CD14-positive monocyte (primary cell): ENCODE results near the gene RPP14. TPM values are rescaled to one million over a fixed set of nuclear protein-coding genes. Genes with fewer than 3 reads are reported as not detected.

Source experiments
- DNase-seq, 3 donors: peaks; one replicate each; pipeline ENCODE4 v3.0.0-alpha.2; 2011 to 2022
- H2AFZ ChIP-seq: 2 replicates; pipeline ENCODE4 v1.6.0; 2012; ENCODE audit warnings: mild to moderate bottlenecking, low read depth, low read length, inconsistent platforms; ENCODE audit not compliant: insufficient read depth, poor library complexity, severe bottlenecking
- H3K27ac ChIP-seq, 2 donors: 1 replicate in 1 of 2; 2 replicates in 1 of 2; pipeline ENCODE4 v1.5.1; 2012 to 2013; ENCODE audit warnings: low read length in 2 of 2, control low read depth in 1 of 2, inconsistent platforms in 1 of 2, low read depth in 1 of 2, mild to moderate bottlenecking in 1 of 2
- H3K27me3 ChIP-seq, 2 donors: one replicate each; pipeline versions ENCODE4 v1.6.0 to v1.6.1; 2011 to 2013; ENCODE audit warnings: low read length in 2 of 2; ENCODE audit not compliant: control insufficient read depth in 2 of 2, insufficient read depth in 2 of 2
- H3K36me3 ChIP-seq, 2 donors: replicated peaks in 1 of 2; 1 replicate in 1 of 2; 2 replicates in 1 of 2; pipeline versions ENCODE4 v1.5.1 to v1.6.1; 2012 to 2013; ENCODE audit warnings: low read length in 2 of 2, control low read depth in 1 of 2, inconsistent platforms in 1 of 2, mild to moderate bottlenecking in 1 of 2; ENCODE audit not compliant: insufficient read depth in 2 of 2, control insufficient read depth in 1 of 2
- H3K4me1 ChIP-seq, 2 donors: 1 replicate in 1 of 2; 2 replicates in 1 of 2; pipeline versions ENCODE4 v1.5.1 to v1.6.1; 2012 to 2013; ENCODE audit warnings: low read length in 2 of 2, control low read depth in 1 of 2, inconsistent platforms in 1 of 2, mild to moderate bottlenecking in 1 of 2, moderate library complexity in 1 of 2; ENCODE audit not compliant: insufficient read depth in 2 of 2, control insufficient read depth in 1 of 2
- H3K4me2 ChIP-seq: replicated peaks from 2 replicates; pipeline ENCODE3; 2012; ENCODE audit warnings: low read length, moderate library complexity, mild to moderate bottlenecking; ENCODE audit not compliant: poor library complexity, severe bottlenecking; ENCODE audit errors: extremely low read depth
- H3K4me3 ChIP-seq, 3 experiments: fragments of 200-600 bp in 1 of 3; sonication (generic) in 1 of 3; replicated peaks in 1 of 3; 1 replicate in 2 of 3; 2 replicates in 1 of 3; pipeline ENCODE4 v1.5.1; 2011 to 2013; ENCODE audit warnings: low read length in 3 of 3, mild to moderate bottlenecking in 3 of 3, control low read depth in 2 of 3, low read depth in 2 of 3, inconsistent platforms in 1 of 3, moderate library complexity in 1 of 3
- H3K79me2 ChIP-seq: 2 replicates; pipeline ENCODE4 v1.6.0; 2012; ENCODE audit warnings: mild to moderate bottlenecking, control low read depth, inconsistent platforms, low read length, moderate library complexity; ENCODE audit not compliant: insufficient read depth
- H3K9ac ChIP-seq: 2 replicates; pipeline ENCODE4 v1.6.0; 2017; ENCODE audit warnings: low read length, mild to moderate bottlenecking; ENCODE audit not compliant: insufficient read depth, poor library complexity, severe bottlenecking
- H3K9me3 ChIP-seq, 2 donors: replicated peaks in 1 of 2; 1 replicate in 1 of 2; 2 replicates in 1 of 2; pipeline versions ENCODE4 v1.5.1 to v1.6.1; 2012 to 2013; ENCODE audit warnings: low read length in 2 of 2, control low read depth in 1 of 2; ENCODE audit not compliant: control insufficient read depth in 1 of 2, insufficient read depth in 1 of 2
- H4K20me1 ChIP-seq: 2 replicates; pipeline ENCODE4 v1.6.0; 2012; ENCODE audit warnings: mild to moderate bottlenecking, low read length, control low read depth, moderate library complexity; ENCODE audit not compliant: insufficient read depth
- H3K27ac Mint-ChIP-seq, 7 donors: one replicate each; pipeline ENCODE4 v1.8.0; 2020; ENCODE audit warnings: mild to moderate bottlenecking in 7 of 7, mixed read lengths in 7 of 7, moderate library complexity in 6 of 7, inconsistent platforms in 2 of 7
- H3K27me3 Mint-ChIP-seq, 3 donors: one replicate each; pipeline ENCODE4 v1.8.0; 2021 to 2022; ENCODE audit warnings: low read depth in 3 of 3, mild to moderate bottlenecking in 3 of 3, mixed read lengths in 3 of 3, moderate library complexity in 3 of 3, inconsistent platforms in 1 of 3
- H3K36me3 Mint-ChIP-seq, 2 donors: one replicate each; pipeline ENCODE4 v1.8.0; 2020; ENCODE audit warnings: mixed read lengths in 2 of 2, inconsistent platforms in 1 of 2, mild to moderate bottlenecking in 1 of 2
- H3K4me1 Mint-ChIP-seq: one replicate; pipeline ENCODE4 v1.8.0; 2020; ENCODE audit warnings: mild to moderate bottlenecking, mixed read lengths
- H3K4me3 Mint-ChIP-seq, 2 donors: one replicate each; pipeline ENCODE4 v1.8.0; 2020; ENCODE audit warnings: mild to moderate bottlenecking in 2 of 2, mixed read lengths in 2 of 2, moderate library complexity in 1 of 2
- H3K9me3 Mint-ChIP-seq, 7 donors: one replicate each; pipeline ENCODE4 v1.8.0; 2020 to 2022; ENCODE audit warnings: mixed read lengths in 7 of 7, mild to moderate bottlenecking in 6 of 7, moderate library complexity in 6 of 7, inconsistent platforms in 2 of 7
- WGBS: methylation state at CpG from one replicate; pipeline ENCODE4 v1.1.5; 2013; ENCODE audit warnings: missing lambda C conversion rate; ENCODE audit not compliant: insufficient coverage; 5-methylcytosine and 5-hydroxymethylcytosine counted together
- intact Hi-C, 2 donors: fragments of 100-400 bp; cut with micrococcal nuclease; formaldehyde crosslinking; loops; one replicate each; pipeline versions ENCODE4 v1.15.0 to v1.15.1; 2023
- polyA plus RNA-seq, 3 donors: library from polyadenylated mRNA; depleted of rRNA in 1 of 3; unstranded in 2 of 3; stranded (reverse) in 1 of 3; fragments of 300-500 nt in 2 of 3; fragments of >200 nt in 1 of 3; fragmentation: Illumina TruSeq in 2 of 3; gene quantifications; 1 replicate in 2 of 3; 2 replicates in 1 of 3; pipeline ENCODE4 v1.2.3, GENCODE V29; 2012 to 2021
- TF ChIP-seq, protein P1 (sequence below): fragments of 200-600 bp; IDR thresholded peaks from one replicate; pipeline ENCODE4 v1.8.0; 2022; ENCODE audit warnings: antibody characterized with exemption, mild to moderate bottlenecking

Gene RPP14
- polyA plus RNA-seq, 3 donors: 3.5 to 8.8 (median 6.6) TPM

DNA sequence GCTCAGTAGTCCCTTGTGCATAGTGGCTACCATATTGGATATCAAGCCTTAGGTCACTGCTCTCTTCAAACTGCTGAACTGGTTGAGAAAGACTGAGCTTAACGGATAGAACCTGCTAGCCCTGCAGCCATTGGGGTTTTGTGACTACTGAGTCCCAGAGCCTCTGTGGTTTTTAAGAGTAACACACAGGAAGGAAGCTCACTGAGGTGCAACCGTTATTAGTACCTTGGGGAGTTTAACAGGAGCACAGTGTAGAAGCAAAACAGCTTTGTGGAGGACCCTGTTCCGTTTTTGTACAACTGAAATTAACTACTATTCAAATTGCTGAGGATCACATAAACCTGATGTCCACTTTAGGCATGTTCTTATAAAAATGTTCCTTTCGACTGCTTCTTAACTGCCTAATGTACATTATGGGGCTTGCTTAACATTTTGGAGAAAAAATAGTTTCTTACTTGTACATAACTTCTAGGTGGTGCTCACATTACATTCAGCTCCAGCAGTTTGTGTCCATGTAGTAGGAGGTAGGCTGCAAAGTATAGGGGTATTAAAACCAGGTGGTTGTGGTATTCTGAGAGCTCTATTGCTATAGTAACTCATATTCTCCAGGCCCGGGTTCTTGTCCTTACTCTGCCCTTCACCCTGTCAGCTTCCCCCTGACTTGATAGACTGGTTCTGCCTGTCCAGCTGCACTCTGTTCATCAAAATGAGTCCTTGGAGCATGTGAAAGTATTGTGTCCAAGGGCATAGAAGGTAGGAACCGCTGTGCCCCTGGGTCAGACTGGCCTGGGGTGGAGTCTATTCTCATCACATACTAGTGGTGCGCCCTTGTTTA, 44.0 kb downstream of the RPP14 start:
- H2AFZ ChIP-seq: no peak overlapping the region
- H3K36me3 ChIP-seq: peaks cover 0 to 10% of the 10 kb centered on the region in 2 donors
- H3K9ac ChIP-seq: peak overlapping the region; percentile 0
- TF ChIP-seq, protein P1, sequence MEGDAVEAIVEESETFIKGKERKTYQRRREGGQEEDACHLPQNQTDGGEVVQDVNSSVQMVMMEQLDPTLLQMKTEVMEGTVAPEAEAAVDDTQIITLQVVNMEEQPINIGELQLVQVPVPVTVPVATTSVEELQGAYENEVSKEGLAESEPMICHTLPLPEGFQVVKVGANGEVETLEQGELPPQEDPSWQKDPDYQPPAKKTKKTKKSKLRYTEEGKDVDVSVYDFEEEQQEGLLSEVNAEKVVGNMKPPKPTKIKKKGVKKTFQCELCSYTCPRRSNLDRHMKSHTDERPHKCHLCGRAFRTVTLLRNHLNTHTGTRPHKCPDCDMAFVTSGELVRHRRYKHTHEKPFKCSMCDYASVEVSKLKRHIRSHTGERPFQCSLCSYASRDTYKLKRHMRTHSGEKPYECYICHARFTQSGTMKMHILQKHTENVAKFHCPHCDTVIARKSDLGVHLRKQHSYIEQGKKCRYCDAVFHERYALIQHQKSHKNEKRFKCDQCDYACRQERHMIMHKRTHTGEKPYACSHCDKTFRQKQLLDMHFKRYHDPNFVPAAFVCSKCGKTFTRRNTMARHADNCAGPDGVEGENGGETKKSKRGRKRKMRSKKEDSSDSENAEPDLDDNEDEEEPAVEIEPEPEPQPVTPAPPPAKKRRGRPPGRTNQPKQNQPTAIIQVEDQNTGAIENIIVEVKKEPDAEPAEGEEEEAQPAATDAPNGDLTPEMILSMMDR: no peak
- H3K4me3 ChIP-seq: peak overlapping the region in 1 of 3 experiments; percentile 40
- Mint-ChIP-seq H3K27ac (peak overlapping the region; percentile 90 to 98 (median 93)), H3K4me3 (peak overlapping the region in 1 of 2 donors; percentile 55), H3K9me3 (no peaks in the 10 kb centered on the region), H3K4me1 (peaks cover 79% of the 10 kb centered on the region), H3K36me3 (peaks cover 10 to 11% of the 10 kb centered on the region in 2 donors), H3K27me3 (no peaks in the 10 kb centered on the region)
- H3K4me2 ChIP-seq: peak overlapping the region; percentile 49
- peaks cover 59% of the 10 kb centered on the region for H4K20me1 ChIP-seq
- H3K4me1 ChIP-seq: peaks cover 65 to 69% of the 10 kb centered on the region in 2 donors
- WGBS: 0% methylated on average over 1 of the region's 7 CpGs
- H3K27me3 ChIP-seq: no peaks in the 10 kb centered on the region
- DNase-seq: peak in 1 of 3 donors; percentile 34
- peaks cover 98% of the 10 kb centered on the region for H3K79me2 ChIP-seq
- no peaks in the 10 kb centered on the region for H3K9me3 ChIP-seq
- intact Hi-C loops: loop anchor here in 1 of 2 donors (2.0 kb wide), 1 partner anchor 13 kb away; no protein-coding TSS in a partner anchor
- H3K27ac ChIP-seq: peak overlapping the region; percentile 69 to 83

DNA sequence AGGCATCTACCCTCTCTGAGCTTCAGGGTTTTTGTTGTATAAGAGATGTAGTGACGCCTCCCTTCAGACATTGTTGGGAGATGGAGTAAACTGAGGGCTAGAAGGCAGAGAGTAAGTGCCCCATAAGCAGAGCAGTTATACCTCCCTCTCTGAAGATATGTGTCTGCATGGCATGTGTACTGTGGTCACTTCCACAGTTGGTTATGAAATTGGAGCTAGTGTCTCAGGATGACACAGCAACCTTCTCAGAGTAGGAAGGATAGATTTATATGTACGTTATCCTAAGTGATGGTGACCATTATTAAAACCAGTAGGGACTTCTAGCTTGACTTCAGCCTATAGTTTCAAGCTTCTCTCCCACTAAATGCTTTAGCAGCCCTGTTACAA, 44.6 kb downstream of the RPP14 start:
- WGBS: no CpG with 5 or more reads among the region's 2 CpGs
- Histone ChIP-seq H3K79me2 (peaks cover 97% of the 10 kb centered on the region), H3K4me2 (peak overlapping the region; percentile 49), H4K20me1 (peaks cover 62% of the 10 kb centered on the region), H2AFZ (no peak overlapping the region), H3K9me3 (no peaks in the 10 kb centered on the region), H3K4me3 (peak overlapping the region in 1 of 3 experiments; percentile 40), H3K4me1 (peaks cover 71 to 75% of the 10 kb centered on the region in 2 donors), H3K9ac (peak overlapping the region; percentile 0), H3K27ac (peak overlapping the region; percentile 69 to 83), H3K27me3 (no peaks in the 10 kb centered on the region), H3K36me3 (peaks cover 0 to 10% of the 10 kb centered on the region in 2 donors)
- Mint-ChIP-seq H3K4me1 (peaks cover 84% of the 10 kb centered on the region), H3K27ac (peak overlapping the region; percentile 90 to 98 (median 93)), H3K9me3 (no peaks in the 10 kb centered on the region), H3K27me3 (no peaks in the 10 kb centered on the region), H3K4me3 (peak overlapping the region; percentile 32 to 57), H3K36me3 (peaks cover 9 to 11% of the 10 kb centered on the region in 2 donors)
- peak; percentile 52 to 77 (median 68) for DNase-seq
- intact Hi-C loops: loop anchor here in 1 of 2 donors (2.0 kb wide), 1 partner anchor 14 kb away; no protein-coding TSS in a partner anchor
- TF ChIP-seq, protein P1: no peak
